NCI-H82 treated with DMSO at 0.1 percent for 48 hours (cell line): ENCODE results near the gene VPREB3.

Experiments used
- DNase-seq: peaks from one replicate; lab custom pipeline; 2025; ENCODE audit not compliant: unreplicated experiment; lab: John Stamatoyannopoulos, UW

Gene VPREB3

DNA sequence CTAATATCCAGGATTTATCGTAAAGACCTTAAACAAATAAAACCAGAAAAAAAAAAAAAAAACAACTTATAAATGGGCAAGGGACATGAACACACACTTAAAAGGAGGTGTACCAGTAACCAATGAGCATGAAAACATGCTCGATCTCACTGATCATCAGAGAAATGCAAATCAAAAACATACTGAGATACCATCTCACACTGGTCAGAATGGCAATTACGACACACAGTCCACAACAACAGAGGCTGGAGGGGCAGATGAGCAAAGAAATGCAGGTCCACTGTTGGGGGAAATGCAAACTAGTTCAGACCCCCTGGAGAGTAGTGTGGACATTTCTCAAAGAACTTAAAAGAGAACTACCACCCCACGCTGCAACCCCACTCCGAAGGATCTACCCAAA lies 50.2 kb downstream of the VPREB3 start:
- DNase-seq: no peak
